Measurements from ENCODE around the gene ACCS.

Gene ACCS

DNA sequence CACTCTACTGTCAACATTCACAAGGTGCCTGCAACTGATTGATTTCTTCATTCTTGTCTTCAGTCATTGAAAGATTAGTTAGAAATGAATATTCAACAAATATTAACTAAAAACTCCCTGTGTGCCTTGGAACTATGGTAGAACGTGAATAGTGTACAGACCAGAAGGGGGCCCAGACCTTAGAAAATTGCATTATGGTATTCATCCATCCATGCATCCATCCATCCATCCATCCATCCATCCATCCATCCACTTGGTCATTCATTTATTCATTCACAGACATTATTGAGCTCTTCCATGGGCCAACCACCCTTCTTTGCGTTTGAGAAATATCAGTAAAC, 28.4 kb upstream of the ACCS start:
- in situ Hi-C loops (cut with MboI; ENCODE audit: low sequenced_read_pairs): no loop called here

- in situ Hi-C loops (cut with MboI; ENCODE audit: low sequenced_read_pairs): no loop called here
Measured at GRCh38 chr11:44043157-44043556, 22.9 kb upstream of the ACCS start.

GRCh38 chr11:44046182-44046581, 19.9 kb upstream of the ACCS start:
- in situ Hi-C loops (cut with MboI; ENCODE audit: low sequenced_read_pairs): no loop called here

DNA sequence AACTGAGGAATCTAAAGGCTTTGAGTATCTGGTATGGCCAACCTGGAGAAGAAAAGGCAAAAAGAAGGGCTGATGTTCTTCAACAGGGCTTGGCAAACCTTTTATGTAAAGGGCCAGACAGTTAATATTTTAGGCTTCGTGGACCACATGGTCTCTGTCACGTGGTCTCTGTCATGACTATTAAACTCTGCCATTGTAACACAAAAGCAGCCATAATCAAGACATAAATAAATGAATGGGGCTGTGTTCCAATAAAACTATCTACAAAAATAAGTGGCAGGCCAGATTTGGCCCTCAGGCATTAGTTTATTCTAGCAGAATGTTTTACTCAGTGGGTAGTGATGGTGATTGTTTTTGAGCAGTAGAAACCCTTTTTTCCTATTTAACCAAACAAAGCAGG, 18.8 kb upstream of the ACCS start:
- in situ Hi-C loops (cut with MboI; ENCODE audit: low sequenced_read_pairs): no loop called here

DNA sequence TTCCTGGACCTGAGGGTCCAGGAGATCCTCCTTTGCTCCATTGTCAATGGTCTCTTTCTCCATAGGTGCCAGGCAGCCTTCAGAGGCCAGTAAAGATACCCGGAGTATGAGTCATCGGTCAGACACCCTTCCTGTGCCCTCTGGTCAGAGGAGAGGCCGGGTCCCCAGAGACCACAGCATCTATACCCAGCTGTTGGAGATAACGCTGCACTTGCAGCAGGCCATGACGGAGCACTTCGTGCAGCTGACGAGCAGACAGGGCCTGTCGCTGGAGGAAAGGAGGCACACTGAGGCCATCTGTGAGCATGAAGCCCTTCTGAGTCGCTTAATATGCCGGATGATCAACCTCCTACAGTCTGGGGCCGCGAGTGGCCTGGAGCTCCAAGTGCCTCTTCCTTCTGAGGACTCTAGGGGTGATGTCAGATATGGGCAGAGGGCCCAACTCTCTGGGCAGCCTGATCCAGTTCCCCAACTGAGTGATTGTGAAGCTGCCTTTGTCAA, 18.1 kb upstream of the ACCS start, which contains the start of gene ACCSL:
Gene ACCSL, plus strand, starts transcription at position 51 of the 501 bp plus-strand sequence. Its CDS starts 56 bp downstream, at position 107.
- in situ Hi-C loops (cut with MboI; ENCODE audit: low sequenced_read_pairs): no loop called here

DNA sequence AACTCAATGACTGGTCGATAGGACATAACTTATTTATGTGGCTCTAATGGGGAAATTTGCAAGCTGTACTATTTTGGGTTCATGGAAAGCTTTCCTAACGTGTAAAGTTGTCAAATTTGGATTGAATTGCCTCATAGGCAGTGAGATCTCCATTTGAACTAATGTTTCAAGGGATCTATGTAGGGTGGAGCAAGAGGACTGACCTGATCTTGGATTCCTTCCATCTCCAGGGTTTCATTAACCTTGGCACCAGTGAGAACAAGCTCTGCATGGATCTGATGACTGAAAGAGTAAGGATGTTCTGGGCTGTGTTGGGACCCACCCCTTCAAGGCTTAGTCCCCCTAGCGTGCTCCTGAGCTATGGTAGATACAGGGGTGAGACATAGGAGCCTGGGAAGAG, 16.2 kb upstream of the ACCS start:
- in situ Hi-C loops (cut with MboI; ENCODE audit: low sequenced_read_pairs): no loop called here

- in situ Hi-C loops (cut with MboI; ENCODE audit: low sequenced_read_pairs): no loop called here
Measured at GRCh38 chr11:44051171-44051570, 14.9 kb upstream of the ACCS start.

DNA sequence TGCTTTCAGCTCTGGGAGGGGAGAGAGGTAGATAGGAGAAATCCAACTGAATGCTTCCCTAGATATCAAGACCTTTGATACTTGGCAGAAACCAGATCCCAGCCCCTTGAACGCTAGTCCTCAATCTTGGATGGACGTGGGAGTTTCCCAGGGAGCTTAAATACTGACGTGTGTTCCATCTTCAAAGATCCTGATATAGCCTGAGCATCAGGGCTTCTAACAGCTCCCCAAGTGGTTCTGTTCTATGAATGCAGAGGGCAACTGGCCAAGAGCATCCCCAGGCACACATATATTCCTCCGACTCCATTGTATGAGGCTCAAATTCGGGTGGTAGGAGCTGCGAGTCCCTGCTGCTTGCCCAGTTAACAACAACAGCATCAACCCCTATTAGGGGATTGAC, 8.7 kb upstream of the ACCS start:
- in situ Hi-C loops (cut with MboI; ENCODE audit: low sequenced_read_pairs): no loop called here

GRCh38 chr11:44058275-44058674, 7.8 kb upstream of the ACCS start:
- in situ Hi-C loops (cut with MboI; ENCODE audit: low sequenced_read_pairs): no loop called here

- in situ Hi-C loops (cut with MboI; ENCODE audit: low sequenced_read_pairs): no loop called here
Measured at GRCh38 chr11:44065161-44065661, 859 bp upstream of the ACCS start.

DNA sequence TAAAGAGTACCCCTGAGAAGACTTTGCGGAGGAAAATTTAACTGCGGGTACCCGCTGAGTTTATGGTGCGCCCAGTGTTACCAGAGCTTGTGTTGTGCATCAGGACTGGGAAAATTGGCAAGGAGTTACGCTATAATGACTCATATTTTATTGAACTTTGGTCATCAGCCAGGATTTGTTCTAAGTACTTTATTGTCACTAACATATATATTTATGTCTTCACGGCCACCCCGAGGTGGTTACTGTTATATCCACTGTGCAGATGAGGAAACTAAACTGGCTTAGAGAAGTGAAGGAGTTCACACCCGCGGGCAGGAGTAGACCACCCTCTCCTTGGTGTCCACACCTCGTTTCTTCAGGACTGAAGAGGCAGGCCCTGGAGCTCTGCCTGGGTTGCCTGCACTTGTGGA, 667 bp downstream of the ACCS start:
- in situ Hi-C loops (cut with MboI; ENCODE audit: low sequenced_read_pairs): no loop called here

- in situ Hi-C loops (cut with MboI; ENCODE audit: low sequenced_read_pairs): no loop called here
Measured at GRCh38 chr11:44067266-44067665, 1.2 kb downstream of the ACCS start.

- in situ Hi-C loops (cut with MboI; ENCODE audit: low sequenced_read_pairs): no loop called here
Measured at GRCh38 chr11:44068180-44068579, 2.1 kb downstream of the ACCS start.

DNA sequence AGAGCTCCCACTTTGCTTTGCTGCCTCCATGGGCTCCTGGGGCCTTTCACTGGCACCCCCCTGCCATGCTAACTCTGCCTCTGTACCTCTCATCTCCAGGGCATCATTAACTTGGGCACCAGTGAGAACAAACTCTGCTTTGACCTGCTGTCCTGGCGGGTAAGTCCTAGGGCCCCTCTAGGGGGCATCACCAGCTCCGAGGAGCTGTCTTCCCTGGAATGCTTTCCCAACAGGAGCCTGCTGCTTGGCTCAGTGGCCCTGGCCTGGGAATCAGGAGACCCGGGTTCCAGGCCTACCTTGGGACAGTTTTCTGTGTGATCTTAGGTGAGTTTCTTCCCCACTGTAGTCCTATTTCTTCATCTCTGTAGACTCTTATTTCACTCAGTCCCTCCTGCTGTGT, 5.1 kb downstream of the ACCS start:
- in situ Hi-C loops (cut with MboI; ENCODE audit: low sequenced_read_pairs): no loop called here

- in situ Hi-C loops (cut with MboI; ENCODE audit: low sequenced_read_pairs): no loop called here
Measured at GRCh38 chr11:44072757-44073658, 6.9 kb downstream of the ACCS start.

DNA sequence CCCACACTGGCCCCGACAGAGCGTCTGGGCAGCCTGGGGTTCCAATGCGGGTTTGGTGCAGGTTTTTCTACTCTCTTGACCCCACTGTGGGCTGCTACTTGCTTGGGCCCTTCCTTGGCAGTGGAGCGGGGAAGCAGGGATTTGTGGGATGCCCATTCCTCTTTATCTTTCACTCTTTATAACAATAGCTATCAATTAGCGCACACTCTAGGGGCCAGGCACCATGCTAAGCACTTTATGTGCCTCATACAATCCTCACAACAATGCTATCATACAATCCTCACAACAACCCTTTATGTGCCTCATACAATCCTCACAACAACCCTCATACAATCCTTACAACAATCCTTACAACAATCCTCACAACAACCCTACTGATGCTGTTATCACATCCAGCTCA, 12.7 kb downstream of the ACCS start:
- in situ Hi-C loops (cut with MboI; ENCODE audit: low sequenced_read_pairs): no loop called here

- in situ Hi-C loops (cut with MboI; ENCODE audit: low sequenced_read_pairs): no loop called here
Measured at GRCh38 chr11:44079376-44079775, 13.3 kb downstream of the ACCS start.

DNA sequence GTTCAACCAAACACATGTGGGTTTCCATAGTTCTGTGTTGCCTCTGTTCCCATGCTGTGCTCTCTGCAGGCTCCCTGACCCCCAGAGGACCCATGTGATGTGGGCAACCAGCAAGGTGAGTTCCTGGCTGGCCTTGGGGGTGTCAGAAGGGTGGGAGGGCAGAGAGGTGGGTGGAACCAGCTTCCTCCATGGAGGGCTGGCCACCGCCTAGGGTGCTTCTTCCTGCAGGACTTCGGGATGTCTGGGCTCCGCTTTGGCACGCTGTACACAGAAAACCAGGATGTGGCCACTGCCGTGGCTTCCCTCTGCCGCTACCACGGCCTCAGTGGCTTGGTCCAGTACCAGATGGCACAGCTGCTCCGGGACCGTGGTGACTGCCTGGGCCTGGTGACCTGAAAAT, 14.9 kb downstream of the ACCS start:
- in situ Hi-C loops (cut with MboI; ENCODE audit: low sequenced_read_pairs): no loop called here

DNA sequence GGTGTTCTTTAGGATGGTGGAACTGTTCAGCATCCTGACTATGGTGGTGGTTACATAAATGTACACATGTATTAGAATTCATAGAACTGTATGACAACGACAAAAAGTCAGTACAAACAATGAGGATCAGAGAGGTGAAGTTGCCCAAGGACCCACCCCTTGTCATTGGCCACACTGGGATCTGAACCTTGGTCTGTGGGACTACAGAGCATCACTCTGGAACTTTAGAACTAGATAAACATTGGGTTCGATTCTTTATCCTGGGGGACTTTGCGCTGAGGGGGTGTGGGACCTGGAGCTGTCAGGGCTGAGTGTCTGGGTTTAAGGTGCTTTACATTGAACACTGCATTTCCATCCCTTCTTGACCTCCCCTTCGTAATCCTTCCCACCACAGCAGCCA, 16.6 kb downstream of the ACCS start:
- in situ Hi-C loops (cut with MboI; ENCODE audit: low sequenced_read_pairs): no loop called here

DNA sequence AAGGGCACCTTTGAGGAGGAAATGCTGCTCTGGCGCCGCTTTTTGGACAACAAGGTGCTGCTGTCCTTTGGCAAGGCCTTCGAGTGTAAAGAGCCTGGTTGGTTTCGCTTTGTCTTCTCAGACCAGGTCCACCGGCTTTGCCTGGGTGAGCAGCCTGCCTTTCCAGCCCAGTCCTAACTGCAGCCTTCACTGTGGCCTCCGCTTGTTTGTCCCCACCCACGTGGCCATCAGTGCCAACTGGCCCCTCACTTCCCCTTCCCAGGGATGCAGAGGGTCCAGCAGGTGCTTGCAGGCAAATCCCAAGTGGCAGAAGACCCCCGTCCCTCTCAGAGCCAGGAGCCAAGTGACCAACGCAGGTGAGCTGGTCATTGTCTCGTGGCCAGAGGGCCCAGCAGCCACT, 17.4 kb downstream of the ACCS start:
- in situ Hi-C loops (cut with MboI; ENCODE audit: low sequenced_read_pairs): no loop called here

DNA sequence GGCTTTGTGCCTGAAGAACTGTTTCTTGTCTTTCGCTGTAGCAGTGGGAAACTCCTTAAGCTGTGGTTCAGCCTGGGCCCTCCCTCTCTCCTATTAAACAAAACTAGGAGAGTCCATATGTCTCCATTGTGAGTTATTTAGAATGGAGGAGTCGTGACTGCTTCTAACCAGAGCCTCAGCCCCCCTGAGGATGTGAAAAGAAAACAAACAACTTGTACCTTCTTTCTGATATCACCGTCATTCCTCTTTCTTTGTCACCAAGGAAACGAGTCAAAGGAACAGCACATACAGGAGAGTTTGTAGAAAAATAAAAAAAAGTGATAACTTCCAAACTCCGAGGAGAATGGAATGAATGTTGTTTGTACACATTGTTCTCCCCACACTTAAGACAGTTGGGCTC, 17.8 kb downstream of the ACCS start:
- in situ Hi-C loops (cut with MboI; ENCODE audit: low sequenced_read_pairs): no loop called here

GRCh38 chr11:44085330-44085729, 19.3 kb downstream of the ACCS start:
- in situ Hi-C loops (cut with MboI; ENCODE audit: low sequenced_read_pairs): no loop called here

DNA sequence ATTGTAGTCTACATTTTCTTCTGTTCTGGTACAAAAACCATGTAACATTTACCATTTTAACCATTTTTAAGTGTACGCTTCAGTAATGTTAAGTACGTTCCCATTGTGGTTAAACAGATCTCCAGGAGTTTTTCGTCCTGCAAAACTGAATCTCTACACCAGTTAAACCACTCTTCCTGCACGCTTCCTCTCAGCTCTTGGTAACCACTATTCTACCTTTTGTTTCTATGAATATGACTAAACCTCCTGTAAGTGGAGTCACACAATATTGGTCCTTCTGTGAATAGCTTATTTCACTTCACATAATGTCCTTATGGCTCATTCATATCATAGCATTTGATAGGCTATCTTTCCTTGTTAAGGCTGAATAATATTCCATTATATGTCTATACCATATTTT, 22.3 kb downstream of the ACCS start:
- in situ Hi-C loops (cut with MboI; ENCODE audit: low sequenced_read_pairs): no loop called here
